GM18519 (cell line): Measurements from ENCODE around the gene TINAGL1.

Experiments
- ATAC-seq: cut with Tn5 transposase; IDR thresholded peaks from one replicate; pipeline ENCODE4 v1.9.1; 2021; ENCODE audit warnings: mild to moderate bottlenecking, moderate library complexity; ENCODE audit not compliant: unreplicated experiment, low FRiP score

Gene TINAGL1

GRCh38 chr1:31600641-31601040 is 24.3 kb downstream of the TINAGL1 start:
- no peak for ATAC-seq

GRCh38 chr1:31602081-31602480 is 25.8 kb downstream of the TINAGL1 start:
- ATAC-seq = no peak

DNA sequence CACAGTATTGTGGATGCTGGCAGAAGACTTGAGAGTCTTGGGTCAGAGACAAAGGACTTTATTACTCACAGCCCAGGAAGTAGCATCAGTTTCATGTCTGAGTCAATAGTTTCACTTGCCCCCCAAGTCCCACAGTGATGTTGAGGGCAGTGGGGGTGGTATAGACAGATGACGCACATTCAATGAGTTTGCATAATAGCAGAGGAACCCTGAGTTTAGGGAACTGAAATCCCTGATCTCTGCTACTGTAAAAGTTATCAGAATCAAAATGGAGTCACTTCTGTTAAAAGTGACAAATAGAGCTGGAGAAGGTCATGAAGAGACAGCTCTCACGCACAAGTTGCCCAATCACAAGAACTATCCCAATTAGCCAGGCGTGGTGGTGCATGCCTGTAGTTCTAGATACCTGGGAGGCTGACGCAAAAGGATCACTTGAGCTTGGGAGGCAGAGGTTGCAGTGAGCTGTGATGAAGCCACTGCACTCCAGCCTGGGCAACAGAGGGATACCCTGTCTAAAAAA is 29.7 kb downstream of the TINAGL1 start:
- ATAC-seq = peak; percentile 65

DNA sequence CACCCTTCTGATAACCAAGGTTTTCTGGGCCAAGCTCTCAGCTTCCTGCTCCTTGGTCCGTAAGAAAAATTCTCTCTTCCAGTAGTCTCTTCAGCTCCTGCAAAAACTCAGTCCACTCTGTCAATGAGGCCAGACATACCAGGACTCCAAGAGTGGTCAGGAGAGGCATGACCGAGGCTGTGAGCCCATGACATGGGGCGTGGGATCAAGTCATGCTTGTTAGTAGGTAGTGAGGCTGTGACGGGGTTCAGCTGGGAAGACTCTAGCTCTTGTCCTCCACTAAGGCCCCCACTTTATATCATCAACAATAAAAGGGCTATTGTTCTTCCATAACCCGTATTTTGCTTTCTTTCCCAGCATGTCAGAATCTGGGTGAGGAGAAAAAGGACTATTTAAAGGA is 31.0 kb downstream of the TINAGL1 start:
- ATAC-seq = no peak

GRCh38 chr1:31609514-31610118 is 33.3 kb downstream of the TINAGL1 start:
- no peak for ATAC-seq

DNA sequence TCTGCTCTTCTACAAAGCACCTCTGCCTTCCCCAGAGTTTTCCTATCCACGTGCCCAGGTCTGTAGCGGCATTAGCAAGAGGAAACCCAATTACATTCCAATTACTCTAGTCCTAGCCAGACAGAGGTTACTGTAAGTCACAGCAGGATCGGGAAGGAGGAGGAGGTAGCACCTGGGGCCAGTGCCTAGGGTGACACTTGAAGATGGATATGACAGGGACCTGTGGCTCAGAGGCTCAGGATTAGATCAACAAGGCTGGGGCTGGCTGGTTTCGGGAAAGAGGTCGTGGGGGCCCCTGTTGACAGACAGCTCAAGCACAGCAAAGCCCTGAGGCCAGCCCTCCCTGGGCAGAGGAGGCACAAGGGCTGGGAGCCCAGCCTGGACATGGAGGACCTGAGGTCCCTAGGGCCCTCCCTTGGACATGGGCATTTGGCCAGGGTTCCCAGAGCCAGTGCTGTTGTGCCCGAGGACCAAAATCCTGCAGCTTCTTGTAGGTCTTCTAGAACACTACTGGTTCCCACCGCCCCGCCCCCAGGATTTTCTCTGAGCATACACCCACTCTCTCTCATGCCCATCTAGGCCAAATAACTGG is 38.2 kb downstream of the TINAGL1 start:
- no peak for ATAC-seq

GRCh38 chr1:31615414-31615813 is 39.1 kb downstream of the TINAGL1 start:
- ATAC-seq = no peak

GRCh38 chr1:31615939-31616338 is 39.6 kb downstream of the TINAGL1 start:
- no peak for ATAC-seq

GRCh38 chr1:31617218-31617915 is 41.1 kb downstream of the TINAGL1 start, which contains the start of gene HCRTR1:
TSS of gene HCRTR1 (plus strand) at chr1:31617689. CDS start at chr1:31619193, 1,504 bp downstream.
- ATAC-seq = no peak

GRCh38 chr1:31617916-31618746 is 41.8 kb downstream of the TINAGL1 start:
- no peak for ATAC-seq

DNA sequence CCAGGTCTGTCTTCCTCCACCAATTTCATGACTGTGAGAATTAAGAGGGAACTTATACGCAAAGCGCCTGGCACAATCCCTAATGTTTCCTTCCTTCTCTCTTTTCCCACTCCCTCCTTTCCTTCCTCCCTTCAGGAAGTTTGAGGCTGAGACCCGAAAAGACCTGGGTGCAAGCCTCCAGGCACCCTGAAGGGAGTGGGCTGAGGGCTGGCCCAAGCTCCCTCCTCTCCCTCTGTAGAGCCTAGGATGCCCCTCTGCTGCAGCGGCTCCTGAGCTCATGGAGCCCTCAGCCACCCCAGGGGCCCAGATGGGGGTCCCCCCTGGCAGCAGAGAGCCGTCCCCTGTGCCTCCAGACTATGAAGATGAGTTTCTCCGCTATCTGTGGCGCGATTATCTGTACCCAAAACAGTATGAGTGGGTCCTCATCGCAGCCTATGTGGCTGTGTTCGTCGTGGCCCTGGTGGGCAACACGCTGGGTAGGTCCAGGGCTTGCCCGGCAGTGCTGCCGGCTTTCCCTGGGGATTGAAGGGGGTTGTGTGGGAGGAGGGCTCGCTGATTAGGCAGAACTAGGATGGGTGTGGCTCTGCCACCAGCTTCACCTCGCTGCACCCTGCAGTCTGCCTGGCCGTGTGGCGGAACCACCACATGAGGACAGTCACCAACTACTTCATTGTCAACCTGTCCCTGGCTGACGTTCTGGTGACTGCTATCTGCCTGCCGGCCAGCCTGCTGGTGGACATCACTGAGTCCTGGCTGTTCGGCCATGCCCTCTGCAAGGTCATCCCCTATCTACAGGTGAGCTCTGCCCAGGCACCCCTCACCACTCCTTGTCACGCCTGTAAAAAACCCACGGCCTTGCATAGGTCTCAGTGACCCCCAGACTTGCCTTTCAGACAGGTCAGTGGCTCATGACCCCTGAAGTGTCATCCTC is 42.9 kb downstream of the TINAGL1 start:
- no peak for ATAC-seq

DNA sequence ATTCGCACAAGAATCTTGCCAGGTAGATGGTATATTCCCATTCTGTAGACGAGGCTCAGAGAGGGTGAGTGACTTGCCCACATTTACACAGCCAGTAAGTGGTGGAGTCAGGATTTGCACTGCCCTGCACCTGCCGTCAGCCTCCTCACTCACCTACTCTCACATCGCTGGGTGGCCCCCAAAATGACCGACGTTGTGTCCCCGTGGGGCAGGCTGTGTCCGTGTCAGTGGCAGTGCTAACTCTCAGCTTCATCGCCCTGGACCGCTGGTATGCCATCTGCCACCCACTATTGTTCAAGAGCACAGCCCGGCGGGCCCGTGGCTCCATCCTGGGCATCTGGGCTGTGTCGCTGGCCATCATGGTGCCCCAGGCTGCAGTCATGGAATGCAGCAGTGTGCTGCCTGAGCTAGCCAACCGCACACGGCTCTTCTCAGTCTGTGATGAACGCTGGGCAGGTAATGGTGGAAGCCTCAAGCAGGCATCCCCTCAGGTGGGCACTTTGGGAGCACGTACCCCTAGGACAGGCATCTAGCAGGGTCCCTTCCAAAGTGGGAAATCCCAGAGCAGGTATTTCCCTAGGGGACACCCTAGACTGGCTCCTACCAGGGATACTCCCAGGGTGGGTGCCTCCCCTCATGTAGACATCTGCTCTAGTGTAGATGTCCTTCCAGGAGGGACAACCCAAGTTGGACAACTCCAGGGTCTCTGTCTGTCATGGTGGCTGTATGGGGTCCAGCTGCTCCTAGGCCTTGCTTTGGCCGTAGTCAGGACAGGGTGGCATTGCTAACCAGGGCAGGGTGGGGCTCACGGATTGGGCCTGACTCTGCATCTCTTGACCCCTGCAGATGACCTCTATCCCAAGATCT is 44.5 kb downstream of the TINAGL1 start:
- no peak for ATAC-seq

GRCh38 chr1:31621498-31621820 is 45.1 kb downstream of the TINAGL1 start:
- ATAC-seq = no peak

DNA sequence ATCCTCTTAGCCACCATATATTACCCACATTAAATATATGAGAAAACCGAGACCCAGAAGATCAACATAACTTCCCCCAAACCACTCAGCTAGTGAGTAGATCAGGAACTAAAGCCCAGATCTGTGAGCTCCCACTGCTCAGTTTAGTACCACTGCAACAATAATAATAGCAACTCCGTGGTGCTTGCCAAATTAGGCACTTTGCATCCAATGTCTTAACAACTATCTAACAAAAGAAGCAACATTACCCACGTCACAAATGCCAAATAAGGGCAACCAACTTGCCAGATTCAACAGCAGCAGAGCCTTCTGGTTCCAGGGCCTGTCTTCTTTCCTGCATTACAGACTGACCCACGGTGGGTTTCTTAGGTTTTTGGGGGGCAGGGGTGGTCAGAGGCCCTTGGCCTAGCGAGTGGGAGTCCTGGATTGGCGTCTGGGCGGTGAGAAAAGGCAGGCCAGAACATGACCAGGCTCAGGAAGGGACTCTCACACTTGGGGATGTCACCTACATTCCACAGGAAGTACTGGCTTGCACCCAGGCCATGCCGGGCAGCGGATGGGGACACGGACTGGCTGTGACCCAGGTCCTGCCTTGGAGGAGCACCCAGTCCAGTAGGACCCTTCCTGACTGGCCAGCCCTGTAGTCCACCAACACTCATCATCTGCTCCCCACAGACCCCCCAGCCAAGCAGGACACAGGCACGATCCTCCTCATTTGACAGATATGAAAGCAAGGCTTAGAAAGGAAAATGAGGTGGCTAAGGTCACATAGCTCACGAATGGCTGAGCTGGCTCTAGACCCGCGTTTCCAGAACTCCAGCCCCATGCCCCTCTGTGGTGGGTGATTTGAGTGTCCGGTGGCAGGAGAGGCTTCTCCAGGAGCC is 45.8 kb downstream of the TINAGL1 start:
- no peak for ATAC-seq

GRCh38 chr1:31623365-31623764 is 47.0 kb downstream of the TINAGL1 start:
- no peak for ATAC-seq

GRCh38 chr1:31624309-31624708 is 48.0 kb downstream of the TINAGL1 start:
- ATAC-seq = no peak

DNA sequence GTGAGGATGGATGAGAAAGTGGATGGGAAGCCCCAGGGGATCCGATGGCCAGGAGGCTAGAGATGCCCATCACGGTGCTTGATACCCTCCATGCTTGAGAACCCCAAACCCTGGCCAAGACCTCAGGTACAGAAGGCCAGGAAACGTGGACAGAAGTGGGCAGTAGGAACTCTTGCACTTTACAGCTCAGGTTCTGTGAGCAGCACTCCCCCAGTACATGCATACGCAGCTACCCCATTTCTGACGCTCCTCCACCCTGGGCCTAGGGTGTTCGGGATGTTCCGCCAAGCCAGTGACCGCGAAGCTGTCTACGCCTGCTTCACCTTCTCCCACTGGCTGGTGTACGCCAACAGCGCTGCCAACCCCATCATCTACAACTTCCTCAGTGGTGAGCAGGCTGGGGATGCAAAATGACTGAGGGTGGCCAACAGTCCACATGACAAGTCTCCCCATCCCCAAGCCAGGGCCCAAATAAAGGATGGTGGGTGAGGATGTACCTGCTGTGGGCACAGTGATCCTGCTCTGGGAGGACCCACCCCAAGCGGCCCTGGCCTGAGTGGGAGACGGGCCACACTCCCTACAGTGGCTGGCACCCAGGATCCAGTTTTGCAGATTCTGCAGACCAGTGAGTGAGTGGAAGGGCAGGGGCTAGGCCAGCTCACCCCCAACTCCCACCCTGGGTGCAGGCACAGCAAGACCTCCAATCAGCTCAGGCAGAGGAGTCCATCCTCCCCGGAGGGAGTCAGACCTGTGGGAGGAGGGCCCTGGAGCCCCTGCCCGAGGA is 48.6 kb downstream of the TINAGL1 start:
- no peak for ATAC-seq
